CD14-positive monocyte (primary cell): ENCODE data around the gene REN. TPM values are rescaled to one million over a fixed set of nuclear protein-coding genes. Genes with fewer than 3 reads are reported as not detected.

ENCODE experiments used
- DNase-seq, 3 donors: peaks; one replicate each; pipeline ENCODE4 v3.0.0-alpha.2; 2011 to 2022
- H2AFZ ChIP-seq: 2 replicates; pipeline ENCODE4 v1.6.0; 2012; ENCODE audit warnings: mild to moderate bottlenecking, low read depth, low read length, inconsistent platforms; ENCODE audit not compliant: insufficient read depth, poor library complexity, severe bottlenecking
- H3K27ac ChIP-seq, 2 donors: 1 replicate in 1 of 2; 2 replicates in 1 of 2; pipeline ENCODE4 v1.5.1; 2012 to 2013; ENCODE audit warnings: low read length in 2 of 2, control low read depth in 1 of 2, inconsistent platforms in 1 of 2, low read depth in 1 of 2, mild to moderate bottlenecking in 1 of 2
- H3K27me3 ChIP-seq, 2 donors: one replicate each; pipeline versions ENCODE4 v1.6.0 to v1.6.1; 2011 to 2013; ENCODE audit warnings: low read length in 2 of 2; ENCODE audit not compliant: control insufficient read depth in 2 of 2, insufficient read depth in 2 of 2
- H3K36me3 ChIP-seq, 2 donors: replicated peaks in 1 of 2; 1 replicate in 1 of 2; 2 replicates in 1 of 2; pipeline versions ENCODE4 v1.5.1 to v1.6.1; 2012 to 2013; ENCODE audit warnings: low read length in 2 of 2, control low read depth in 1 of 2, inconsistent platforms in 1 of 2, mild to moderate bottlenecking in 1 of 2; ENCODE audit not compliant: insufficient read depth in 2 of 2, control insufficient read depth in 1 of 2
- H3K4me1 ChIP-seq, 2 donors: 1 replicate in 1 of 2; 2 replicates in 1 of 2; pipeline versions ENCODE4 v1.5.1 to v1.6.1; 2012 to 2013; ENCODE audit warnings: low read length in 2 of 2, control low read depth in 1 of 2, inconsistent platforms in 1 of 2, mild to moderate bottlenecking in 1 of 2, moderate library complexity in 1 of 2; ENCODE audit not compliant: insufficient read depth in 2 of 2, control insufficient read depth in 1 of 2
- H3K4me2 ChIP-seq: replicated peaks from 2 replicates; pipeline ENCODE3; 2012; ENCODE audit warnings: low read length, moderate library complexity, mild to moderate bottlenecking; ENCODE audit not compliant: poor library complexity, severe bottlenecking; ENCODE audit errors: extremely low read depth
- H3K4me3 ChIP-seq, 3 experiments: fragments of 200-600 bp in 1 of 3; sonication (generic) in 1 of 3; replicated peaks in 1 of 3; 1 replicate in 2 of 3; 2 replicates in 1 of 3; pipeline ENCODE4 v1.5.1; 2011 to 2013; ENCODE audit warnings: low read length in 3 of 3, mild to moderate bottlenecking in 3 of 3, control low read depth in 2 of 3, low read depth in 2 of 3, inconsistent platforms in 1 of 3, moderate library complexity in 1 of 3
- H3K79me2 ChIP-seq: 2 replicates; pipeline ENCODE4 v1.6.0; 2012; ENCODE audit warnings: mild to moderate bottlenecking, control low read depth, inconsistent platforms, low read length, moderate library complexity; ENCODE audit not compliant: insufficient read depth
- H3K9ac ChIP-seq: 2 replicates; pipeline ENCODE4 v1.6.0; 2017; ENCODE audit warnings: low read length, mild to moderate bottlenecking; ENCODE audit not compliant: insufficient read depth, poor library complexity, severe bottlenecking
- H3K9me3 ChIP-seq, 2 donors: replicated peaks in 1 of 2; 1 replicate in 1 of 2; 2 replicates in 1 of 2; pipeline versions ENCODE4 v1.5.1 to v1.6.1; 2012 to 2013; ENCODE audit warnings: low read length in 2 of 2, control low read depth in 1 of 2; ENCODE audit not compliant: control insufficient read depth in 1 of 2, insufficient read depth in 1 of 2
- H4K20me1 ChIP-seq: 2 replicates; pipeline ENCODE4 v1.6.0; 2012; ENCODE audit warnings: mild to moderate bottlenecking, low read length, control low read depth, moderate library complexity; ENCODE audit not compliant: insufficient read depth
- H3K27ac Mint-ChIP-seq, 7 donors: one replicate each; pipeline ENCODE4 v1.8.0; 2020; ENCODE audit warnings: mild to moderate bottlenecking in 7 of 7, mixed read lengths in 7 of 7, moderate library complexity in 6 of 7, inconsistent platforms in 2 of 7
- H3K27me3 Mint-ChIP-seq, 3 donors: one replicate each; pipeline ENCODE4 v1.8.0; 2021 to 2022; ENCODE audit warnings: low read depth in 3 of 3, mild to moderate bottlenecking in 3 of 3, mixed read lengths in 3 of 3, moderate library complexity in 3 of 3, inconsistent platforms in 1 of 3
- H3K36me3 Mint-ChIP-seq, 2 donors: one replicate each; pipeline ENCODE4 v1.8.0; 2020; ENCODE audit warnings: mixed read lengths in 2 of 2, inconsistent platforms in 1 of 2, mild to moderate bottlenecking in 1 of 2
- H3K4me1 Mint-ChIP-seq: one replicate; pipeline ENCODE4 v1.8.0; 2020; ENCODE audit warnings: mild to moderate bottlenecking, mixed read lengths
- H3K4me3 Mint-ChIP-seq, 2 donors: one replicate each; pipeline ENCODE4 v1.8.0; 2020; ENCODE audit warnings: mild to moderate bottlenecking in 2 of 2, mixed read lengths in 2 of 2, moderate library complexity in 1 of 2
- H3K9me3 Mint-ChIP-seq, 7 donors: one replicate each; pipeline ENCODE4 v1.8.0; 2020 to 2022; ENCODE audit warnings: mixed read lengths in 7 of 7, mild to moderate bottlenecking in 6 of 7, moderate library complexity in 6 of 7, inconsistent platforms in 2 of 7
- WGBS: methylation state at CpG from one replicate; pipeline ENCODE4 v1.1.5; 2013; ENCODE audit warnings: missing lambda C conversion rate; ENCODE audit not compliant: insufficient coverage; 5-methylcytosine and 5-hydroxymethylcytosine counted together
- intact Hi-C, 2 donors: fragments of 100-400 bp; cut with micrococcal nuclease; formaldehyde crosslinking; loops; one replicate each; pipeline versions ENCODE4 v1.15.0 to v1.15.1; 2023
- polyA plus RNA-seq, 3 donors: library from polyadenylated mRNA; depleted of rRNA in 1 of 3; unstranded in 2 of 3; stranded (reverse) in 1 of 3; fragments of 300-500 nt in 2 of 3; fragments of >200 nt in 1 of 3; fragmentation: Illumina TruSeq in 2 of 3; gene quantifications; 1 replicate in 2 of 3; 2 replicates in 1 of 3; pipeline ENCODE4 v1.2.3, GENCODE V29; 2012 to 2021
- TF ChIP-seq, protein P1 (sequence below): fragments of 200-600 bp; IDR thresholded peaks from one replicate; pipeline ENCODE4 v1.8.0; 2022; ENCODE audit warnings: antibody characterized with exemption, mild to moderate bottlenecking

Gene REN
- polyA plus RNA-seq, 3 donors = not detected

DNA sequence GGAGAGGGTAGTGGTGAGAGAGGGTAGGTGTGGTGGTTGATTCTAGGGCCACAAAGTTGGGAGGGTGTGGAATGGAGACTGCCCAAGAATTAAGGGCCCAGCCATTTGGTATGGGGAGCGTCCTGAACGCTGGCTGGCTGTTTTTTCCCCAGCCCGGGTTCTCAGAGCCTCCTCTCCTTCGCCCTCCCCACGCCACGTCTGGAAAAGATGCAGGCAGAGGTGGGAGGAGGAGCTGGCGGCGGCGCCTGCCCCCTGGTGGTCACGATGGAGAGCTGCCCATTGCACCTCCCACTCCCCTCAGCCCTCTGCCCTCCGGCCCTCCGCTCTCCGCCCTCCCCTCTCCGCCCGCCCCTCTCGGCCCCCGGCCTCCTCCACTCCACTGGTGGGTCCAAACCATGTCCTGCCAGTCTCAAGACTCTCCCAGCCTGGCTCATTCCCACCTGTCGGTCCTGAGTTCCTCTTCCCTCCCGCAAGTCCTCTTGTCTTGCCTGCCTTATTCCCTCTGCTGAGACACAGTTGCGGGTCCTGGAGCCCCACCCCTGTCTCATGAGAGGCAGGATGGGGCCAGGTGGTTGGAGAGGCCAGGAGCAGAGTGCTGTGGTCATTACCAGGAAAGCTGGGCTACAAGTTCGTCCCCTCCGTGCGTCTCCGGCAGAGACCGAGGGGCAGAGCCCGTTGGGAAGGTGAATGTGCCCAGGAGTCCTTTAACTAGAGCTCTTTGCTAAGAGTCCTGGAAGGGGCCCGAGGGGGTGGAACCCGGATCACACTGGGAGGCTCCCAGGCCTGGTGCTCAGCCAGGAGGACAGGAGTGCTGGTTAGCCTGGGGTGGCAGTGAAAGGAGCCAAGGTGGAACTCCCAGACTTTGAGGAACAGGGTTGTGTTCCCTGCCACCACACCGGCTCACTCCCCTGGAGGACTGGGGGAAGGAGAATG, 36.9 kb downstream of the REN start:
- Mint-ChIP-seq H3K4me3 (peak overlapping the region; percentile 31 to 65), H3K27me3 (peaks cover 0 to 5% (median 4%) of the 10 kb centered on the region in 3 donors)
- 35% methylated on average over 21 of the region's 29 CpGs for WGBS

DNA sequence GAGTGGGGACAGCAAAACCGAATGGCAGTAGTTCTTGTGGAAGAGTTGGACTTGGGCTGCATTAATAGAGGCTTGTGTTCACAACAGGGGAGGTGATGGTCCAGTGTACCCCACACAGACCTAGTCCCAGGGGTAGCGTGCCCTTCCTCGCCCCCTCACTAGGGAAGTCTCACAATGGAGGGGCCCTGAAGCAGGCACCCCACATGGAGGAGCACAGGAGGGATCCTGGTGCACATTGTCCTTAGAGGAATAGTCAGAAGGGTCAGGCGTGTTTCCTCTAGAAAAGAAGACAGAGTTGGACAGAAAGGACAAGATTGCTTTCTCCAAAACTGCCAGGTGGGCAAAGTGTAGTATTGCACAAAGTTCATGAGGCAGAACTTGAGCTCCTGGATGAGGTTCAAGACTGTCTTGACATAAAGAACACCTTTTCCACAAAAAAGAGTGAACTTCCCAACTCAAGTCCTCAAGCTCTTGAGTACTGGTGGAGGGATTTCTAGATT, 37.6 kb downstream of the REN start:
- TF ChIP-seq, protein P1, sequence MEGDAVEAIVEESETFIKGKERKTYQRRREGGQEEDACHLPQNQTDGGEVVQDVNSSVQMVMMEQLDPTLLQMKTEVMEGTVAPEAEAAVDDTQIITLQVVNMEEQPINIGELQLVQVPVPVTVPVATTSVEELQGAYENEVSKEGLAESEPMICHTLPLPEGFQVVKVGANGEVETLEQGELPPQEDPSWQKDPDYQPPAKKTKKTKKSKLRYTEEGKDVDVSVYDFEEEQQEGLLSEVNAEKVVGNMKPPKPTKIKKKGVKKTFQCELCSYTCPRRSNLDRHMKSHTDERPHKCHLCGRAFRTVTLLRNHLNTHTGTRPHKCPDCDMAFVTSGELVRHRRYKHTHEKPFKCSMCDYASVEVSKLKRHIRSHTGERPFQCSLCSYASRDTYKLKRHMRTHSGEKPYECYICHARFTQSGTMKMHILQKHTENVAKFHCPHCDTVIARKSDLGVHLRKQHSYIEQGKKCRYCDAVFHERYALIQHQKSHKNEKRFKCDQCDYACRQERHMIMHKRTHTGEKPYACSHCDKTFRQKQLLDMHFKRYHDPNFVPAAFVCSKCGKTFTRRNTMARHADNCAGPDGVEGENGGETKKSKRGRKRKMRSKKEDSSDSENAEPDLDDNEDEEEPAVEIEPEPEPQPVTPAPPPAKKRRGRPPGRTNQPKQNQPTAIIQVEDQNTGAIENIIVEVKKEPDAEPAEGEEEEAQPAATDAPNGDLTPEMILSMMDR = no peak
- H4K20me1 ChIP-seq = no peaks in the 10 kb centered on the region
- intact Hi-C loops = loop anchor here (2.0 to 5.0 kb wide), 2 partner anchors 266 to 268 kb away; partner anchors contain the start of gene SNRPE (in 2 of the 2)
- no peaks in the 10 kb centered on the region for H3K9me3 ChIP-seq
- H3K9ac ChIP-seq = no peak overlapping the region
- H3K4me3 Mint-ChIP-seq = peak overlapping the region in 1 of 2 donors; percentile 65
- H3K27me3 Mint-ChIP-seq = peaks cover 0 to 7% (median 5%) of the 10 kb centered on the region in 3 donors
- H3K27me3 ChIP-seq = no peaks in the 10 kb centered on the region
- no peaks in the 10 kb centered on the region for H3K36me3 Mint-ChIP-seq
- H3K27ac Mint-ChIP-seq = peak overlapping the region in 1 of 7 donors; percentile 33
- DNase-seq = no peak
- H3K4me3 ChIP-seq = no peak overlapping the region
- H3K36me3 ChIP-seq = no peaks in the 10 kb centered on the region
- peak overlapping the region; percentile 84 for H2AFZ ChIP-seq
- H3K4me2 ChIP-seq = peak overlapping the region; percentile 34
- H3K27ac ChIP-seq = no peak overlapping the region
- H3K4me1 ChIP-seq = peaks cover 7 to 8% of the 10 kb centered on the region in 2 donors
- H3K9me3 Mint-ChIP-seq = no peaks in the 10 kb centered on the region
- H3K79me2 ChIP-seq = no peaks in the 10 kb centered on the region
- WGBS = 100% methylated on average over 2 of the region's 4 CpGs
- peaks cover 8% of the 10 kb centered on the region for H3K4me1 Mint-ChIP-seq

More for the DNA sequence above, 36.9 kb downstream of the REN start:
- no peaks in the 10 kb centered on the region for H3K36me3 ChIP-seq
- Mint-ChIP-seq H3K4me1 (peaks cover 8% of the 10 kb centered on the region), H3K9me3 (no peaks in the 10 kb centered on the region), H3K36me3 (no peaks in the 10 kb centered on the region), H3K27ac (peak overlapping the region in 2 of 7 donors; percentile 19 to 33)
- no peak overlapping the region for H3K4me3 ChIP-seq
- H3K9ac ChIP-seq = peak overlapping the region; percentile 37
- no peak overlapping the region for H3K27ac ChIP-seq
- peaks cover 7 to 8% of the 10 kb centered on the region in 2 donors for H3K4me1 ChIP-seq
- peak overlapping the region; percentile 34 for H3K4me2 ChIP-seq
- H2AFZ ChIP-seq = peak overlapping the region; percentile 84
- no peaks in the 10 kb centered on the region for H4K20me1 ChIP-seq
- no peaks in the 10 kb centered on the region for H3K9me3 ChIP-seq
- TF ChIP-seq, protein P1 = peak; percentile 96
- peak; percentile 56 to 75 (median 58) for DNase-seq
- no peaks in the 10 kb centered on the region for H3K79me2 ChIP-seq
- intact Hi-C loops = loop anchor here (2.0 to 5.0 kb wide), 2 partner anchors 267 to 268 kb away; partner anchors contain the start of gene SNRPE (in 2 of the 2)
- H3K27me3 ChIP-seq = no peaks in the 10 kb centered on the region
